A549 (cell line): ENCODE measurements around the gene NPW. TPM values are rescaled to one million over a fixed set of nuclear protein-coding genes. Genes with fewer than 3 reads are reported as not detected.

ENCODE experiments used
- ATAC-seq, 2 experiments: fragments of 200-7000 bp in 1 of 2; fragments of >200 bp in 1 of 2; cut with Nextera tagmentation in 1 of 2; cut with Tn5 transposase in 1 of 2; 3 replicates each; pipeline versions ENCODE4 v1.8.0 to v1.9.1; 2018 to 2020; ENCODE audit warnings: mild to moderate bottlenecking in 1 of 2, moderate library complexity in 1 of 2
- CTCF ChIA-PET: fragments of 300-600 bp; sonication (Branson Sonifier 250); formaldehyde crosslinking; extraction: SDS; loops from one replicate; lab custom pipeline; 2021; ENCODE audit warnings: antibody characterized with exemption, inconsistent platforms; lab: Yijun Ruan, JAX
- POLR2A ChIA-PET: fragments of 350-600 bp; formaldehyde crosslinking; extraction: SDS; loops from one replicate; lab custom pipeline; 2021; ENCODE audit warnings: antibody characterized with exemption, inconsistent platforms; lab: Yijun Ruan, JAX
- DNase-seq, 2 experiments: peaks; one replicate each; pipeline versions ENCODE4 v3.0.0 to v3.0.0-alpha.2; 2011 to 2016; ENCODE audit warnings: low read depth in 1 of 2, low spot score in 1 of 2
- FAIRE-seq: peaks from 2 replicates; lab custom pipeline; 2011; peaks lifted over from hg19 to GRCh38; lab: Jason Lieb, UNC
- H3K27ac ChIP-seq, 2 experiments: fragments of >200 bp; sonication (Bioruptor Twin); formaldehyde crosslinking; 3 replicates each; pipeline ENCODE4 v1.5.1; 2016 to 2017
- H3K4me1 ChIP-seq: fragments of >200 bp; sonication (Bioruptor Twin); formaldehyde crosslinking; 3 replicates; pipeline ENCODE4 v1.6.1; 2016
- H3K4me2 ChIP-seq: fragments of >200 bp; sonication (Bioruptor Twin); formaldehyde crosslinking; 3 replicates; pipeline ENCODE4 v1.6.1; 2016
- H3K4me3 ChIP-seq: fragments of >200 bp; sonication (Bioruptor Twin); formaldehyde crosslinking; 3 replicates; pipeline ENCODE4 v1.5.1; 2016
- H3K9me3 ChIP-seq: fragments of >200 bp; sonication (Bioruptor Twin); formaldehyde crosslinking; 3 replicates; pipeline ENCODE4 v1.6.1; 2016
- CEBPB ChIP-seq, 2 experiments: fragments of >200 bp in 1 of 2; sonication (Bioruptor Twin) in 1 of 2; formaldehyde crosslinking in 1 of 2; IDR thresholded peaks; 2 replicates each; pipeline ENCODE4 v1.6.1; 2012 to 2016
- EHF ChIP-seq: fragments of 250-450 bp; sonication (Bioruptor Pico); IDR thresholded peaks from 2 replicates; pipeline ENCODE4 v1.5.0; 2020; ENCODE audit warnings: mild to moderate bottlenecking
- EP300 ChIP-seq, 2 experiments: fragments of >200 bp; sonication (Bioruptor Twin); formaldehyde crosslinking; IDR thresholded peaks; 2 replicates in 1 of 2; 3 replicates in 1 of 2; pipeline ENCODE4 v1.6.1; 2016 to 2017
- FOSL2 ChIP-seq, 2 experiments: fragments of 450-650 bp in 1 of 2; fragments of >200 bp in 1 of 2; sonication (Bioruptor Twin) in 1 of 2; formaldehyde crosslinking; IDR thresholded peaks; 2 replicates each; pipeline versions ENCODE4 v1.5.0 to v1.6.1; 2016 to 2020; ENCODE audit warnings: mild to moderate bottlenecking in 1 of 2, moderate library complexity in 1 of 2
- FOXS1 ChIP-seq: fragments of 250-450 bp; sonication (Bioruptor Pico); IDR thresholded peaks from 2 replicates; pipeline ENCODE4 v1.5.0; 2020; ENCODE audit warnings: mild to moderate bottlenecking, moderate library complexity
- GATA3 ChIP-seq: IDR thresholded peaks from 2 replicates; pipeline ENCODE4 v1.6.1; 2012; ENCODE audit warnings: borderline replicate concordance
- HEYL ChIP-seq: fragments of 250-450 bp; sonication (Bioruptor Pico); IDR thresholded peaks from 2 replicates; pipeline ENCODE4 v1.8.0; 2021; ENCODE audit warnings: mild to moderate bottlenecking, moderate library complexity
- HOXA7 ChIP-seq: fragments of 250-450 bp; sonication (Bioruptor Pico); IDR thresholded peaks from 2 replicates; pipeline ENCODE4 v1.5.0; 2020; ENCODE audit warnings: mild to moderate bottlenecking, moderate library complexity
- JUN ChIP-seq, 2 experiments: fragments of >200 bp; sonication (Bioruptor Twin); formaldehyde crosslinking; IDR thresholded peaks; 2 replicates in 1 of 2; 3 replicates in 1 of 2; pipeline ENCODE4 v1.6.1; 2016 to 2017
- MYC ChIP-seq: IDR thresholded peaks from 2 replicates; pipeline ENCODE4 v1.6.1; 2012; ENCODE audit warnings: mild to moderate bottlenecking, inconsistent platforms, low read length, improper control_type of control experiment, borderline replicate concordance
- POLR2AphosphoS2 ChIP-seq: conservative IDR thresholded peaks from 2 replicates; pipeline ENCODE4 v1.6.1; 2012; ENCODE audit warnings: low read length, improper control_type of control experiment, inconsistent platforms
- ZFP36 ChIP-seq: fragments of 450-650 bp; IDR thresholded peaks from 2 replicates; pipeline ENCODE4 v1.6.1; 2014; ENCODE audit warnings: borderline replicate concordance; ENCODE audit not compliant: partially characterized antibody
- ZNF302 ChIP-seq: fragments of 250-450 bp; sonication (Bioruptor Pico); IDR thresholded peaks from 2 replicates; pipeline ENCODE4 v1.9.0; 2021; ENCODE audit warnings: inconsistent platforms, mild to moderate bottlenecking, moderate library complexity
- ZSCAN20 ChIP-seq: fragments of 250-450 bp; sonication (Bioruptor Pico); IDR thresholded peaks from 2 replicates; pipeline ENCODE4 v1.8.0; 2022; ENCODE audit warnings: mild to moderate bottlenecking, moderate library complexity
- WGBS: methylation state at CpG from one replicate; pipeline ENCODE4 v1.1.6; 2017; ENCODE audit errors: missing lambda C conversion rate; 5-methylcytosine and 5-hydroxymethylcytosine counted together
- polyA plus RNA-seq, 4 experiments: library from polyadenylated mRNA; depleted of rRNA in 3 of 4; stranded (reverse); fragments of >200 nt; fragmentation: RNase III in 1 of 4; extraction: RNeasy Plus Mini Kit Qiagen cat#74134 plus additional on column Dnase treatment in 1 of 4; gene quantifications; 2 replicates in 3 of 4; 3 replicates in 1 of 4; pipeline ENCODE4 v1.2.3, GENCODE V29; 2011 to 2017
- TF ChIP-seq, protein P1 (sequence below): IDR thresholded peaks from 2 replicates; pipeline ENCODE4 v1.6.1; 2012; ENCODE audit warnings: low read depth, borderline replicate concordance
- TF ChIP-seq, protein P2 (sequence below): IDR thresholded peaks from 2 replicates; pipeline ENCODE4 v1.6.1; 2012
- TF ChIP-seq, protein P3 (sequence below): IDR thresholded peaks from 2 replicates; pipeline ENCODE4 v1.6.1; 2012
- TF ChIP-seq, protein P4 (sequence below): fragments of 250-450 bp; sonication (Bioruptor Pico); IDR thresholded peaks from 2 replicates; pipeline ENCODE4 v1.5.0; 2020; ENCODE audit warnings: low read depth, mild to moderate bottlenecking, moderate library complexity

Gene NPW
- polyA plus RNA-seq, 2 of the 4 experiments (the other 2 are of a cell fraction) = 0.26 to 1.0 TPM

DNA sequence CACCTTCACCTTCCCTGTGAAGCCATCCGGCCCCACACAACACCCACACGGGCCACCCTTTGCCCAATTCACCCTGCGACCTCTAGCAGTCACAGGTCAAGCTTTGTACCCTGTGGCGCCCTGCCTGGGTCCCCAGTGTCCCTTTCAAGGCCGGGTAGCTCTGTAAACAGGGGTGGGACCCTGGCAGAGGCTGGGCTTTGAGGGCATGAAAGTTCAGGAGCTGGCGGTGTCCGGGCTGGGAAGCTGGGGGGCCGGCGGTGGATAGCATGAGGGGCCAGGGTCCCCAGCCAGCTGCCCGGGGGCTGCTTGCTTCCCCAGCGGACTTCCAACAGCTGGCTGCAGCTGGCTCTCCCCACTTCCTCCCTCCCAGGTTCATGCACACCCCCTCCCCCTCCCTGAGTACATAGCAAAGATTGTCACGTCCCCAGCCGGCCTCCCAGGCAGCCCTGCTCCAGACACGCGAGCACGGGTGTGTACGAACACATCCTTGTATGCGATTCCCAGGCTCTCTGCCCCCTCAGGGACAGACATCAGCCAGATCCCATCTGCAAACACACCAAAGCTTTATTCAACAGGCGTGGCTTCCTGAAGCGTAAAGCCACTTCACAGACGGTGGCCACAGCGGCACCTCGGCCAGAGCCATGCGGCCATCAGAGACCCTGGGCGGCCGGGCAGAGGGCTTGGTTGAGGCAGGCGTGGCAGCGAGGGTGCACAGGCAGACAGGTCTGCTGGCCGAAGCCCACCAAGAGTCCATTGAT lies 19.9 kb downstream of the NPW start:
- DNase-seq (peak; percentile 70 to 96), FAIRE-seq (peak; percentile 28), ATAC-seq (peak; percentile 41 to 63; a peak in 5 of 6 replicates)
- Histone ChIP-seq H3K4me2 (peak overlapping the region; percentile 73), H3K4me3 (no peak overlapping the region), H3K9me3 (no peaks in the 10 kb centered on the region), H3K4me1 (peaks cover 96% of the 10 kb centered on the region), H3K27ac (peak overlapping the region; percentile 90)
- 22% methylated on average over 12 of the region's 29 CpGs for WGBS
- ChIA-PET POLR2A (interaction anchor here (1.6 kb wide), 1 partner anchor 116 kb away, joined by 7 read pairs; the partner anchor contains the start of gene TRAF7), CTCF (interaction anchor here (1.1 to 4.0 kb wide), 8 partner anchors 8 to 113 kb away, joined by 3 to 25 read pairs (median 4); partner anchors contain the start of genes NTHL1 and TSC2)
- TF ChIP-seq ZNF302 (CRISPR knock-in tag) (peak; percentile 62; the same call in 1 of the 2 replicates), MYC (peak; percentile 22; the same call in 1 of the 2 replicates), EP300 (IDR thresholded peaks at IDR 0.05) (peak in 1 of 2 experiments; percentile 54; a peak in 1 of 5 replicates), EHF (CRISPR knock-in tag) (peak; percentile 81; the same call in 1 of the 2 replicates), FOXS1 (CRISPR knock-in tag) (peak; percentile 59; the same call in 1 of the 2 replicates), ZSCAN20 (CRISPR knock-in tag) (peak; percentile 80), CEBPB (IDR thresholded peaks at IDR 0.05) (no peak), HEYL (CRISPR knock-in tag) (peak; percentile 65), HOXA7 (peak; percentile 23; the same call in 1 of the 2 replicates), FOSL2 (IDR thresholded peaks at IDR 0.05) (no peak), FOSL2 (CRISPR knock-in tag; IDR thresholded peaks at IDR 0.05) (no peak), GATA3 (peak; percentile 68; the same call in 1 of the 2 replicates), POLR2AphosphoS2 (no peak), JUN (IDR thresholded peaks at IDR 0.05) (peak; percentile 25 to 45; a peak in 1 of 5 replicates)
- TF ChIP-seq, protein P1, sequence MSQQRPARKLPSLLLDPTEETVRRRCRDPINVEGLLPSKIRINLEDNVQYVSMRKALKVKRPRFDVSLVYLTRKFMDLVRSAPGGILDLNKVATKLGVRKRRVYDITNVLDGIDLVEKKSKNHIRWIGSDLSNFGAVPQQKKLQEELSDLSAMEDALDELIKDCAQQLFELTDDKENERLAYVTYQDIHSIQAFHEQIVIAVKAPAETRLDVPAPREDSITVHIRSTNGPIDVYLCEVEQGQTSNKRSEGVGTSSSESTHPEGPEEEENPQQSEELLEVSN = no peak
- TF ChIP-seq, protein P2, sequence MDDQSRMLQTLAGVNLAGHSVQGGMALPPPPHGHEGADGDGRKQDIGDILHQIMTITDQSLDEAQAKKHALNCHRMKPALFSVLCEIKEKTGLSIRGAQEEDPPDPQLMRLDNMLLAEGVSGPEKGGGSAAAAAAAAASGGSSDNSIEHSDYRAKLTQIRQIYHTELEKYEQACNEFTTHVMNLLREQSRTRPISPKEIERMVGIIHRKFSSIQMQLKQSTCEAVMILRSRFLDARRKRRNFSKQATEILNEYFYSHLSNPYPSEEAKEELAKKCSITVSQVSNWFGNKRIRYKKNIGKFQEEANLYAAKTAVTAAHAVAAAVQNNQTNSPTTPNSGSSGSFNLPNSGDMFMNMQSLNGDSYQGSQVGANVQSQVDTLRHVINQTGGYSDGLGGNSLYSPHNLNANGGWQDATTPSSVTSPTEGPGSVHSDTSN = 0 out of 2 replicates have a peak, but pooled peaks have one; percentile 16
- TF ChIP-seq, protein P3, sequence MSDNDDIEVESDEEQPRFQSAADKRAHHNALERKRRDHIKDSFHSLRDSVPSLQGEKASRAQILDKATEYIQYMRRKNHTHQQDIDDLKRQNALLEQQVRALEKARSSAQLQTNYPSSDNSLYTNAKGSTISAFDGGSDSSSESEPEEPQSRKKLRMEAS = peak; percentile 72
- TF ChIP-seq, protein P4, sequence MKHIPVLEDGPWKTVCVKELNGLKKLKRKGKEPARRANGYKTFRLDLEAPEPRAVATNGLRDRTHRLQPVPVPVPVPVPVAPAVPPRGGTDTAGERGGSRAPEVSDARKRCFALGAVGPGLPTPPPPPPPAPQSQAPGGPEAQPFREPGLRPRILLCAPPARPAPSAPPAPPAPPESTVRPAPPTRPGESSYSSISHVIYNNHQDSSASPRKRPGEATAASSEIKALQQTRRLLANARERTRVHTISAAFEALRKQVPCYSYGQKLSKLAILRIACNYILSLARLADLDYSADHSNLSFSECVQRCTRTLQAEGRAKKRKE (CRISPR knock-in tag) = peak; percentile 26; the same call in 1 of the 2 replicates
- TF ChIP-seq, all 56 proteins: peak for 13

DNA sequence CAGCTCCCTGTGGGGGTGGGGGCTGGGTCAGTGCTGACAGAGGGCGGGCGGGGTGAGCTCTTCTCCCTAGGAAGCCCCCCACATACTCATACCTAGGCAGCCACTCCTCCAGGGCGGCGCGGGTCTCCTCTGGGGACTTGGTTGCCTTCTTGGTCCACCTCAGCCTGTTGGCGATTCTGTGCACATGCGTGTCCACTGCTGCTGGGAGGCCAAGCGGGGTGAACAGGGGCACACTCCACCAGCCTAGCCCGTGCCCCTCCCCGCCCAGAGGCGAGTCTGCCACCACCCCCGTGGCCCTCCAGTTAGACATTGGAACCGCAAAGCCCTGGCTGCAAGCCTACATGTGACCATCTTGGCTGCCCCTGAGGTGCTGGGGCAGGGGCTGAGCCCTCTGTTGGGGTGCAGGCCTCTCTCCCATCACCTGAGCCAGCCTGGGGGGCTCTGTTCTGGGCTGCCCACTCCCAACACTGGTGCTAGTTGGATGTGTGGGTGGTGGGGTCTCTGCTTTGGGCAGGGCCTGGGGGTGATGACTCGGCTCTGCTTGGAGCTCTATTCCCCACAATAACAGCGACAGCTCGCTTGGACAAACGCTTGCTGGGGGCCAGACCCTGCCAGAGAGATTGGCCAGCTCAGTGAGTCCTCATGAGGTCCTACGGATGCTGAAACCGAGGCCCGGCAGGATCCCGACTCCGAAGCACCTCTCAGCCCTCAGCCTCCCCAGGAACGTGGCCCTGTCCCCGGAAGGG lies 20.6 kb downstream of the NPW start:
- 86% methylated on average over 13 of the region's 24 CpGs for WGBS
- POLR2A ChIA-PET = interaction anchor here (1.6 kb wide), 1 partner anchor 115 kb away, joined by 7 read pairs; the partner anchor contains the start of gene TRAF7

More for the DNA sequence above, 20.6 kb downstream of the NPW start:
- no peak for TF ChIP-seq ZFP36
- TF ChIP-seq ZSCAN20 (CRISPR knock-in tag) = 0 out of 2 replicates have a peak, but pooled peaks have one; percentile 44
- TF ChIP-seq, protein P2 = 0 out of 2 replicates have a peak, but pooled peaks have one; percentile 13
- no peaks in the 10 kb centered on the region for H3K9me3 ChIP-seq
- ATAC-seq (peak in 1 of 2 experiments; percentile 1; a peak in 3 of 6 replicates), FAIRE-seq (no peak), DNase-seq (no peak)
- peaks cover 89% of the 10 kb centered on the region for H3K4me1 ChIP-seq
- CTCF ChIA-PET = interaction anchor here (1.0 to 4.0 kb wide), 13 partner anchors 8 to 113 kb away, joined by 3 to 25 read pairs (median 4); partner anchors contain the start of genes NTHL1 and TSC2
- H3K4me2 ChIP-seq = peak overlapping the region; percentile 73
- H3K27ac ChIP-seq = peak overlapping the region; percentile 90
- no peak overlapping the region for H3K4me3 ChIP-seq
